Neural progenitor cell (in vitro differentiated cells): ENCODE measurements around the gene PLA2G2C. TPM values are rescaled to one million over a fixed set of nuclear protein-coding genes. Genes with fewer than 3 reads are reported as not detected.

ENCODE experiments used
- DNase-seq: peaks from one replicate; pipeline ENCODE4 v3.0.0-alpha.2; 2016; ENCODE audit warnings: low spot score
- H2AFZ ChIP-seq: fragments of 200-600 bp; sonication (generic); replicated peaks from 2 replicates; pipeline ENCODE4 v1.6.1; 2016; ENCODE audit warnings: antibody characterized with exemption
- H3F3A ChIP-seq: fragments of 200-600 bp; sonication (generic); 2 replicates; pipeline ENCODE4 v1.6.1; 2016; ENCODE audit warnings: antibody characterized with exemption, low read depth
- H3K27ac ChIP-seq: fragments of 200-600 bp; sonication (generic); 2 replicates; pipeline ENCODE4 v1.5.1; 2016; ENCODE audit warnings: mild to moderate bottlenecking
- H3K27me3 ChIP-seq: fragments of 200-600 bp; sonication (generic); 2 replicates; pipeline ENCODE4 v1.6.1; 2016; ENCODE audit warnings: mild to moderate bottlenecking, moderate library complexity
- H3K36me3 ChIP-seq: fragments of 200-600 bp; sonication (generic); 2 replicates; pipeline ENCODE4 v1.5.1; 2016
- H3K4me1 ChIP-seq: fragments of 200-600 bp; sonication (generic); 2 replicates; pipeline ENCODE4 v1.6.1; 2016; ENCODE audit warnings: mixed run types
- H3K4me2 ChIP-seq: fragments of 200-600 bp; sonication (generic); 2 replicates; pipeline ENCODE4 v1.6.1; 2016
- H3K4me3 ChIP-seq: fragments of 200-600 bp; sonication (generic); 2 replicates; pipeline ENCODE4 v1.5.1; 2016
- H3K79me2 ChIP-seq: fragments of 200-600 bp; sonication (generic); 2 replicates; pipeline ENCODE4 v1.6.1; 2016; ENCODE audit warnings: low read depth
- H3K9ac ChIP-seq: fragments of 200-600 bp; sonication (generic); 2 replicates; pipeline ENCODE4 v1.6.1; 2016
- H3K9me3 ChIP-seq: fragments of 200-600 bp; sonication (generic); 2 replicates; pipeline ENCODE4 v1.5.1; 2016; ENCODE audit warnings: low read depth
- H4K20me1 ChIP-seq: fragments of 200-600 bp; sonication (generic); 2 replicates; pipeline ENCODE4 v1.6.1; 2016; ENCODE audit warnings: low read depth
- H3K27ac Mint-ChIP-seq: 3 replicates; pipeline ENCODE4 v1.8.0; 2021; ENCODE audit warnings: mixed read lengths
- H3K27me3 Mint-ChIP-seq: 2 replicates; pipeline ENCODE4 v1.8.0; 2022; ENCODE audit warnings: low read depth, mild to moderate bottlenecking, inconsistent platforms, moderate library complexity, mixed read lengths; ENCODE audit not compliant: insufficient read depth
- H3K36me3 Mint-ChIP-seq: 3 replicates; pipeline ENCODE4 v1.8.0; 2021; ENCODE audit warnings: mixed read lengths
- H3K4me1 Mint-ChIP-seq: 3 replicates; pipeline ENCODE4 v1.8.0; 2021; ENCODE audit warnings: mixed read lengths
- H3K4me3 Mint-ChIP-seq: 3 replicates; pipeline ENCODE4 v1.8.0; 2021; ENCODE audit warnings: mild to moderate bottlenecking, moderate library complexity, mixed read lengths
- H3K9me3 Mint-ChIP-seq: 3 replicates; pipeline ENCODE4 v1.8.0; 2020; ENCODE audit warnings: mixed read lengths
- CTCF ChIP-seq: fragments of 200-600 bp; sonication (generic); IDR thresholded peaks from 2 replicates; pipeline ENCODE4 v1.5.1; 2017; ENCODE audit warnings: antibody characterized with exemption, mild to moderate bottlenecking
- EZH2 ChIP-seq: fragments of 200-600 bp; sonication (generic); IDR thresholded peaks from 2 replicates; pipeline ENCODE4 v1.6.1; 2017; ENCODE audit warnings: antibody characterized with exemption, mild to moderate bottlenecking, moderate library complexity
- EZH2phosphoT487 ChIP-seq: fragments of 200-600 bp; sonication (generic); IDR thresholded peaks from 2 replicates; pipeline ENCODE4 v1.6.1; 2017; ENCODE audit warnings: antibody characterized with exemption
- total RNA-seq: library from RNA; depleted of rRNA; stranded (reverse); fragments of >200 nt; gene quantifications from 2 replicates; pipeline ENCODE4 v1.2.3, GENCODE V29; 2015; ENCODE audit warnings: low replicate concordance

Gene PLA2G2C
- total RNA-seq, 1 donor from 2014 or later: not detected

- Mint-ChIP-seq H3K36me3 (peaks cover 3% of the 10 kb centered on the region), H3K4me3 (no peak overlapping the region), H3K4me1 (no peaks in the 10 kb centered on the region), H3K9me3 (no peaks in the 10 kb centered on the region), H3K27me3 (peaks cover 5% of the 10 kb centered on the region), H3K27ac (no peak overlapping the region)
- Histone ChIP-seq H3F3A (no peaks in the 10 kb centered on the region), H3K4me3 (no peak overlapping the region), H3K4me1 (no peaks in the 10 kb centered on the region), H3K27ac (no peak overlapping the region), H3K9me3 (no peaks in the 10 kb centered on the region), H3K9ac (no peak overlapping the region), H3K27me3 (peaks cover 2% of the 10 kb centered on the region), H2AFZ (no peak overlapping the region), H3K79me2 (no peaks in the 10 kb centered on the region), H3K4me2 (no peak overlapping the region), H4K20me1 (no peaks in the 10 kb centered on the region), H3K36me3 (no peaks in the 10 kb centered on the region)
- TF ChIP-seq EZH2 (no peak), EZH2phosphoT487 (no peak), CTCF (no peak)
- no peak for DNase-seq
Observed at GRCh38 chr1:20194224-20194623, 7.9 kb upstream of the PLA2G2C start.

GRCh38 chr1:20192871-20193411, 6.6 kb upstream of the PLA2G2C start:
- no peak overlapping the region for H3K27ac Mint-ChIP-seq
- no peak overlapping the region for H3K4me2 ChIP-seq
- no peaks in the 10 kb centered on the region for H3K4me1 ChIP-seq
- no peaks in the 10 kb centered on the region for H3K9me3 ChIP-seq
- no peaks in the 10 kb centered on the region for H4K20me1 ChIP-seq
- no peak overlapping the region for H3K4me3 Mint-ChIP-seq
- H3K27ac ChIP-seq: no peak overlapping the region
- no peaks in the 10 kb centered on the region for H3K36me3 ChIP-seq
- no peaks in the 10 kb centered on the region for H3F3A ChIP-seq
- no peak overlapping the region for H3K9ac ChIP-seq
- peaks cover 3% of the 10 kb centered on the region for H3K36me3 Mint-ChIP-seq
- no peak overlapping the region for H2AFZ ChIP-seq
- no peak for TF ChIP-seq EZH2phosphoT487
- no peak for TF ChIP-seq EZH2
- no peak for TF ChIP-seq CTCF
- DNase-seq: no peak
- peaks cover 7% of the 10 kb centered on the region for H3K27me3 Mint-ChIP-seq
- no peaks in the 10 kb centered on the region for H3K9me3 Mint-ChIP-seq
- no peak overlapping the region for H3K4me3 ChIP-seq
- H3K27me3 ChIP-seq: peaks cover 15% of the 10 kb centered on the region
- peaks cover 4% of the 10 kb centered on the region for H3K4me1 Mint-ChIP-seq
- no peaks in the 10 kb centered on the region for H3K79me2 ChIP-seq

- H3K4me1 ChIP-seq: no peaks in the 10 kb centered on the region
- H3K27me3 ChIP-seq: peaks cover 19% of the 10 kb centered on the region
- Mint-ChIP-seq H3K4me3 (no peak overlapping the region), H3K9me3 (no peaks in the 10 kb centered on the region), H3K27ac (no peak overlapping the region), H3K4me1 (peaks cover 7% of the 10 kb centered on the region), H3K27me3 (peaks cover 7% of the 10 kb centered on the region), H3K36me3 (peaks cover 3% of the 10 kb centered on the region)
- no peaks in the 10 kb centered on the region for H3K79me2 ChIP-seq
- no peak overlapping the region for H3K9ac ChIP-seq
- H3K4me2 ChIP-seq: no peak overlapping the region
- DNase-seq: no peak
- H3K9me3 ChIP-seq: no peaks in the 10 kb centered on the region
- H3K36me3 ChIP-seq: no peaks in the 10 kb centered on the region
- H2AFZ ChIP-seq: no peak overlapping the region
- H3K4me3 ChIP-seq: no peak overlapping the region
- no peaks in the 10 kb centered on the region for H4K20me1 ChIP-seq
- H3K27ac ChIP-seq: no peak overlapping the region
- no peak for TF ChIP-seq EZH2phosphoT487
- TF ChIP-seq CTCF: no peak
- TF ChIP-seq EZH2: no peak
- H3F3A ChIP-seq: no peaks in the 10 kb centered on the region
Observed at GRCh38 chr1:20192364-20192763, 6.0 kb upstream of the PLA2G2C start.
